Keratinocyte (primary cell): ENCODE results near the gene CTDSPL. TPM values are rescaled to one million over a fixed set of nuclear protein-coding genes. Genes with fewer than 3 reads are reported as not detected.

Experiments used
- DNase-seq: peaks from one replicate; pipeline ENCODE4 v3.0.0-alpha.2; 2011; ENCODE audit warnings: low read depth, missing footprints, low spot score
- FAIRE-seq: peaks from 2 replicates; lab custom pipeline; 2011; peaks lifted over from hg19 to GRCh38; lab: Jason Lieb, UNC
- H2AFZ ChIP-seq: 2 replicates; pipeline ENCODE4 v1.6.0; 2012; ENCODE audit warnings: low read length, control low read depth, inconsistent platforms; ENCODE audit not compliant: control insufficient read depth
- H3K27ac ChIP-seq: 2 replicates; pipeline ENCODE4 v1.5.1; 2011; ENCODE audit warnings: low read length; ENCODE audit not compliant: control insufficient read depth, insufficient read depth
- H3K27me3 ChIP-seq: 3 replicates; pipeline ENCODE4 v1.6.0; 2011; ENCODE audit warnings: low read length; ENCODE audit not compliant: control insufficient read depth, insufficient read depth; ENCODE audit errors: extremely low read depth
- H3K36me3 ChIP-seq, 2 experiments: 2 replicates in 1 of 2; 3 replicates in 1 of 2; pipeline ENCODE4 v1.5.1; 2011; ENCODE audit warnings: low read length in 2 of 2, mild to moderate bottlenecking in 1 of 2; ENCODE audit not compliant: control insufficient read depth in 2 of 2, insufficient read depth in 2 of 2; ENCODE audit errors: extremely low read depth in 1 of 2
- H3K4me1 ChIP-seq: 3 replicates; pipeline ENCODE4 v1.5.1; 2011; ENCODE audit warnings: low read length; ENCODE audit not compliant: control insufficient read depth, insufficient read depth; ENCODE audit errors: extremely low read depth
- H3K4me2 ChIP-seq: 3 replicates; pipeline ENCODE4 v1.6.0; 2011; ENCODE audit warnings: low read depth, low read length; ENCODE audit not compliant: control insufficient read depth, insufficient read depth; ENCODE audit errors: extremely low read depth
- H3K4me3 ChIP-seq, 3 experiments: fragments of 200-600 bp in 1 of 3; sonication (generic) in 1 of 3; 2 replicates in 2 of 3; 3 replicates in 1 of 3; pipeline ENCODE4 v1.5.1; 2011 to 2016; ENCODE audit warnings: low read length in 3 of 3, mild to moderate bottlenecking in 3 of 3, control low read depth in 2 of 3, inconsistent platforms in 1 of 3, low read depth in 1 of 3, mixed read lengths in 1 of 3, mixed run types in 1 of 3, moderate library complexity in 1 of 3; ENCODE audit not compliant: control insufficient read depth in 2 of 3, insufficient read depth in 2 of 3; ENCODE audit errors: extremely low read depth in 1 of 3
- H3K79me2 ChIP-seq: 2 replicates; pipeline ENCODE4 v1.6.0; 2012; ENCODE audit warnings: low read length; ENCODE audit not compliant: control insufficient read depth, insufficient read depth
- H3K9ac ChIP-seq: 3 replicates; pipeline ENCODE4 v1.6.0; 2011; ENCODE audit warnings: low read length; ENCODE audit not compliant: control insufficient read depth, insufficient read depth; ENCODE audit errors: extremely low read depth
- H3K9me1 ChIP-seq: 3 replicates; pipeline ENCODE4 v1.6.0; 2011; ENCODE audit warnings: low read length; ENCODE audit not compliant: control insufficient read depth, insufficient read depth; ENCODE audit errors: extremely low read depth
- H3K9me3 ChIP-seq: 2 replicates; pipeline ENCODE4 v1.5.1; 2012; ENCODE audit warnings: low read depth, low read length; ENCODE audit not compliant: control insufficient read depth
- H4K20me1 ChIP-seq: 3 replicates; pipeline ENCODE4 v1.6.0; 2011; ENCODE audit warnings: low read length; ENCODE audit not compliant: control insufficient read depth, insufficient read depth; ENCODE audit errors: extremely low read depth
- CTCF ChIP-seq, 3 experiments: IDR thresholded peaks in 1 of 3; conservative IDR thresholded peaks in 1 of 3; optimal IDR thresholded peaks in 1 of 3; 2 replicates in 2 of 3; 3 replicates in 1 of 3; pipeline versions ENCODE3 to v1.5.1; 2011; ENCODE audit warnings: low read length in 3 of 3, mild to moderate bottlenecking in 3 of 3, moderate library complexity in 2 of 3, control low read depth in 1 of 3, inconsistent platforms in 1 of 3; ENCODE audit not compliant: insufficient read depth in 2 of 3; ENCODE audit errors: extremely low read depth in 1 of 3
- EZH2 ChIP-seq: IDR thresholded peaks from one replicate; pipeline ENCODE4 v1.6.1; 2012; ENCODE audit warnings: inconsistent platforms, mild to moderate bottlenecking, low read length, moderate library complexity
- dilution Hi-C: fragments of 300-500 bp; cut with MboI; formaldehyde crosslinking; loops from one replicate; pipeline ENCODE4 v1.7.0; 2020; ENCODE audit warnings: low sequenced_read_pairs; ENCODE audit not compliant: extremely low pct_ligation_motif_present
- polyA plus RNA-seq, 5 experiments: library from polyadenylated mRNA; depleted of rRNA in 3 of 5; stranded (reverse) in 3 of 5; stranded (forward) in 1 of 5; unstranded in 1 of 5; fragments of >200 nt; gene quantifications; 1 replicate in 1 of 5; 2 replicates in 3 of 5; 3 replicates in 1 of 5; pipeline versions ENCODE4 v1.2.1 to v1.2.3, GENCODE V29; 2011 to 2012; ENCODE audit warnings: missing spikeins in 2 of 5, low read depth in 1 of 5, low replicate concordance in 1 of 5

The CTDSPL gene
- polyA plus RNA-seq, 1 donor (not counting 4 experiments of a cell fraction or from before 2014, with no cell fraction given): 83.2 TPM

- peaks cover 14% of the 10 kb centered on the region for H3K4me1 ChIP-seq
- peaks cover 3% of the 10 kb centered on the region for H4K20me1 ChIP-seq
- H3K9ac ChIP-seq: no peak overlapping the region
- no peaks in the 10 kb centered on the region for H3K27me3 ChIP-seq
- TF ChIP-seq EZH2 (no peak), CTCF (optimal IDR thresholded peaks at IDR 0.05 in 1 of 3, IDR thresholded peaks at IDR 0.05 in 1 of 3, conservative IDR thresholded peaks at IDR 0.05 in 1 of 3; ENCODE audit: extremely low read depth in 1 of 3, insufficient read depth in 2 of 3, low read length in 3 of 3) (no peak)
- DNase-seq (no peak), FAIRE-seq (no peak)
- H3K36me3 ChIP-seq: peaks cover 7 to 18% of the 10 kb centered on the region in 2 experiments
- H3K4me2 ChIP-seq: no peak overlapping the region
- H3K4me3 ChIP-seq: no peak overlapping the region
- no peak overlapping the region for H2AFZ ChIP-seq
- H3K9me1 ChIP-seq: no peaks in the 10 kb centered on the region
- H3K79me2 ChIP-seq: peaks cover 2% of the 10 kb centered on the region
- dilution Hi-C loops: no loop called here
- peaks cover 3% of the 10 kb centered on the region for H3K9me3 ChIP-seq
- H3K27ac ChIP-seq: no peak overlapping the region
Measured at GRCh38 chr3:38021196-38021595, 159.5 kb downstream of the CTDSPL start.

- Histone ChIP-seq H3K4me1 (peaks cover 18% of the 10 kb centered on the region), H2AFZ (no peak overlapping the region), H3K36me3 (peaks cover 0 to 17% of the 10 kb centered on the region in 2 experiments), H3K9ac (no peak overlapping the region), H3K4me3 (no peak overlapping the region), H3K9me1 (no peaks in the 10 kb centered on the region), H4K20me1 (peaks cover 3% of the 10 kb centered on the region), H3K4me2 (no peak overlapping the region), H3K27me3 (no peaks in the 10 kb centered on the region), H3K79me2 (peaks cover 2% of the 10 kb centered on the region), H3K27ac (no peak overlapping the region), H3K9me3 (no peaks in the 10 kb centered on the region)
- TF ChIP-seq EZH2: no peak
- TF ChIP-seq CTCF (optimal IDR thresholded peaks at IDR 0.05 in 1 of 3, IDR thresholded peaks at IDR 0.05 in 1 of 3, conservative IDR thresholded peaks at IDR 0.05 in 1 of 3; ENCODE audit: extremely low read depth in 1 of 3, insufficient read depth in 2 of 3, low read length in 3 of 3): no peak
- no peak for FAIRE-seq
- dilution Hi-C loops: no loop called here
- no peak for DNase-seq
Measured at GRCh38 chr3:38022301-38022700, 160.6 kb downstream of the CTDSPL start.
